ENCODE data around the gene OR8J1. TPM values are rescaled to one million over a fixed set of nuclear protein-coding genes. Genes with fewer than 3 reads are reported as not detected.

OR8J1 gene, protein sequence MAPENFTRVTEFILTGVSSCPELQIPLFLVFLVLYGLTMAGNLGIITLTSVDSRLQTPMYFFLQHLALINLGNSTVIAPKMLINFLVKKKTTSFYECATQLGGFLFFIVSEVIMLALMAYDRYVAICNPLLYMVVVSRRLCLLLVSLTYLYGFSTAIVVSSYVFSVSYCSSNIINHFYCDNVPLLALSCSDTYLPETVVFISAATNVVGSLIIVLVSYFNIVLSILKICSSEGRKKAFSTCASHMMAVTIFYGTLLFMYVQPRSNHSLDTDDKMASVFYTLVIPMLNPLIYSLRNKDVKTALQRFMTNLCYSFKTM
- not detected in 2 replicates for total RNA-seq (ENCODE audit: low replicate concordance)

DNA sequence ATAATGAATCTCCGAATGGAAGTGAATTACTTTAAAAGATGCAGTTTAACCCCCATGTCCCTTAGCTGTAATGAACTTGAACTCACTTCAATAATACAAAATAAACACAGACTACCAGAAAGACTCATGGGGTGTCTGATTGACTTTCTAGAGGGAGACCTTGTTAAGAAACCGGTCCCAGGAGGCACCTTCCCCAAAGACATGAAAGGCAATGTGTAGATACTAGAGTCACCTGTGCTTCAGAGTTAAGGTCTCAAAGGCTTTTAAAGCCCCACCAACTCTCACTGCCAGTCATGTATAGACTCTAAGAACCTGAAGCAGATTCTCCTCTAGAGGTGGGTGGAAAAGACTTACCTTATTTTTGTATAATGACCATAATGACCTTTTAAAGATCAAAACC lies at the start of gene OR8J1:
OR8J1 (plus strand) TSS at position 301 of the 400 bp plus-strand sequence. CDS start 5,956 bp downstream, outside the sequence.
- no peak for TF ChIP-seq EZH2 (IDR thresholded peaks at IDR 0.05)
- TF ChIP-seq, protein P1, sequence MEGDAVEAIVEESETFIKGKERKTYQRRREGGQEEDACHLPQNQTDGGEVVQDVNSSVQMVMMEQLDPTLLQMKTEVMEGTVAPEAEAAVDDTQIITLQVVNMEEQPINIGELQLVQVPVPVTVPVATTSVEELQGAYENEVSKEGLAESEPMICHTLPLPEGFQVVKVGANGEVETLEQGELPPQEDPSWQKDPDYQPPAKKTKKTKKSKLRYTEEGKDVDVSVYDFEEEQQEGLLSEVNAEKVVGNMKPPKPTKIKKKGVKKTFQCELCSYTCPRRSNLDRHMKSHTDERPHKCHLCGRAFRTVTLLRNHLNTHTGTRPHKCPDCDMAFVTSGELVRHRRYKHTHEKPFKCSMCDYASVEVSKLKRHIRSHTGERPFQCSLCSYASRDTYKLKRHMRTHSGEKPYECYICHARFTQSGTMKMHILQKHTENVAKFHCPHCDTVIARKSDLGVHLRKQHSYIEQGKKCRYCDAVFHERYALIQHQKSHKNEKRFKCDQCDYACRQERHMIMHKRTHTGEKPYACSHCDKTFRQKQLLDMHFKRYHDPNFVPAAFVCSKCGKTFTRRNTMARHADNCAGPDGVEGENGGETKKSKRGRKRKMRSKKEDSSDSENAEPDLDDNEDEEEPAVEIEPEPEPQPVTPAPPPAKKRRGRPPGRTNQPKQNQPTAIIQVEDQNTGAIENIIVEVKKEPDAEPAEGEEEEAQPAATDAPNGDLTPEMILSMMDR (IDR thresholded peaks at IDR 0.05), result no peak
- TF ChIP-seq EZH2phosphoT487 (IDR thresholded peaks at IDR 0.05), result no peak
- Mint-ChIP-seq H3K4me3 (no peak within 1 kb of the TSS), H3K4me1 (no peaks in the 10 kb centered on the region), H3K27ac (no peak within 1 kb of the TSS), H3K9me3 (no peaks in the 10 kb centered on the region), H3K36me3 (no peaks in the 10 kb centered on the region), H3K27me3 (ENCODE audit: insufficient read depth, low read depth) (no peaks in the 10 kb centered on the region)
- H3K27me3 ChIP-seq, result no peaks in the 10 kb centered on the region
- no peak within 1 kb of the TSS for H3K4me2 ChIP-seq
- no peak within 1 kb of the TSS for H3K9ac ChIP-seq
- no peaks in the 10 kb centered on the region for H4K20me1 ChIP-seq (ENCODE audit: low read depth)
- H3K36me3 ChIP-seq, result no peaks in the 10 kb centered on the region
- H2AFZ ChIP-seq (replicated peaks), result no peak within 1 kb of the TSS
- H3K9me3 ChIP-seq (ENCODE audit: low read depth), result no peaks in the 10 kb centered on the region
- no peaks in the 10 kb centered on the region for H3K4me1 ChIP-seq
- no peak for DNase-seq (ENCODE audit: low spot score)
- no peak within 1 kb of the TSS for H3K4me3 ChIP-seq
- H3F3A ChIP-seq (ENCODE audit: low read depth), result no peaks in the 10 kb centered on the region
- no peak within 1 kb of the TSS for H3K27ac ChIP-seq
- no peaks in the 10 kb centered on the region for H3K79me2 ChIP-seq (ENCODE audit: low read depth)

DNA sequence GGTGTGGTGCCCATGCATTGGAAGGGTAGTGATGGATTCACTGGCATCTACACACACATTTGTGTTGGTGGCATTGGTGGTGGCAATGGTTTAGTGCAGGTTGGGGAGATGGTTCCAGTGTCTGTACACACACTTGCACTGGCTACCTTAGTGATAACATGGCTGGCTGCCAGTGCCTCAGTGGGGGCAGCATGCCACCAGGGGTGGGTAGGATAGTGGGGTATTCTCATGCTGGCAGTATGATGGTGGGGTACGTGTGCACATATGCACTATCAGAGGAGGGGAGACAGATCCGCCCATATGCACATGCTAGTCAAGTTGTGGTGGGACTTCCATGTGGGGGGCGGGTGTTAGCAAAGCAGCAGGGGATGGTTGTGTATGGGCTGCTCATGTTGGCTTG lies 46.3 kb upstream of the OR8J1 start:
- TF ChIP-seq, protein P1 (IDR thresholded peaks at IDR 0.05), result no peak
- no peak for TF ChIP-seq EZH2phosphoT487 (IDR thresholded peaks at IDR 0.05)
- TF ChIP-seq EZH2 (IDR thresholded peaks at IDR 0.05), result no peak
- no peaks in the 10 kb centered on the region for H3K9me3 ChIP-seq (ENCODE audit: low read depth)
- DNase-seq (ENCODE audit: low spot score), result no peak
- H3K4me1 ChIP-seq, result no peaks in the 10 kb centered on the region
- Mint-ChIP-seq H3K9me3 (no peaks in the 10 kb centered on the region), H3K27ac (no peak overlapping the region), H3K4me3 (no peak overlapping the region), H3K4me1 (no peaks in the 10 kb centered on the region), H3K27me3 (ENCODE audit: insufficient read depth, low read depth) (no peaks in the 10 kb centered on the region), H3K36me3 (no peaks in the 10 kb centered on the region)
- H3K4me2 ChIP-seq, result no peak overlapping the region
- no peaks in the 10 kb centered on the region for H3K36me3 ChIP-seq
- H3F3A ChIP-seq (ENCODE audit: low read depth), result no peaks in the 10 kb centered on the region
- H2AFZ ChIP-seq (replicated peaks), result no peak overlapping the region
- H3K9ac ChIP-seq, result no peak overlapping the region
- H3K27me3 ChIP-seq, result no peaks in the 10 kb centered on the region
- H3K79me2 ChIP-seq (ENCODE audit: low read depth), result no peaks in the 10 kb centered on the region
- no peaks in the 10 kb centered on the region for H4K20me1 ChIP-seq (ENCODE audit: low read depth)
- no peak overlapping the region for H3K27ac ChIP-seq
- no peak overlapping the region for H3K4me3 ChIP-seq

DNA sequence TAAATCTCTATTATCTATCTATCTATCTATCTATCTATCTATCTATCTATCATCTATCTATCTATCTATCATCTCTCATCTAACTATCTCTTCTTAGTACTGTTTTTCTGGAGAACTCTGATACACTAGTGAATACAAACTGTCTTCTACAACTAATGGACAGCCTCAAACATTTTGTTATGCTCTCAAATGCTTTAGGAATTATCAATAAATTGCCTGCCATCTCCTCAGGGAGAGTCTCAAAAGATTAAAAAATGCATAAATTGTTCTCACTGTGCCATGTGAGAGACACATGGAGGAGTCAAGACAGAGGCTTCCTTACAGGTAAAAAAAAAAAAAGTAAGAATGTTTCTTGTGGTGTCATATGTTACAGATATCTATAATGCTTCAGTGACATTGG lies 39.2 kb upstream of the OR8J1 start, which contains the start of gene OR8K3:
OR8K3 (plus strand) TSS at position 301 of the 400 bp plus-strand sequence. CDS start 3,163 bp downstream, outside the sequence.
- no peak for TF ChIP-seq EZH2 (IDR thresholded peaks at IDR 0.05)
- TF ChIP-seq, protein P1 (IDR thresholded peaks at IDR 0.05), result no peak
- no peak for TF ChIP-seq EZH2phosphoT487 (IDR thresholded peaks at IDR 0.05)
- H3K4me1 ChIP-seq, result no peaks in the 10 kb centered on the region
- Mint-ChIP-seq H3K9me3 (no peaks in the 10 kb centered on the region), H3K27ac (no peak within 1 kb of the TSS), H3K4me1 (no peaks in the 10 kb centered on the region), H3K4me3 (no peak within 1 kb of the TSS), H3K27me3 (ENCODE audit: insufficient read depth, low read depth) (no peaks in the 10 kb centered on the region), H3K36me3 (no peaks in the 10 kb centered on the region)
- no peaks in the 10 kb centered on the region for H4K20me1 ChIP-seq (ENCODE audit: low read depth)
- no peak within 1 kb of the TSS for H3K4me3 ChIP-seq
- no peak within 1 kb of the TSS for H3K27ac ChIP-seq
- H3K27me3 ChIP-seq, result no peaks in the 10 kb centered on the region
- DNase-seq (ENCODE audit: low spot score), result no peak
- no peak within 1 kb of the TSS for H3K9ac ChIP-seq
- H3F3A ChIP-seq (ENCODE audit: low read depth), result no peaks in the 10 kb centered on the region
- no peaks in the 10 kb centered on the region for H3K9me3 ChIP-seq (ENCODE audit: low read depth)
- H3K36me3 ChIP-seq, result no peaks in the 10 kb centered on the region
- no peaks in the 10 kb centered on the region for H3K79me2 ChIP-seq (ENCODE audit: low read depth)
- H2AFZ ChIP-seq (replicated peaks), result no peak within 1 kb of the TSS
- H3K4me2 ChIP-seq, result no peak within 1 kb of the TSS

Data from neural progenitor cell (in vitro differentiated cells).